CD4-positive, alpha-beta memory T cell (primary cell): Measurements from ENCODE around the gene SGK1. TPM values are rescaled to one million over a fixed set of nuclear protein-coding genes. Genes with fewer than 3 reads are reported as not detected.
"Not testable (repeated sequence)": the region's sequence is repeated elsewhere in the genome, so short reads cannot be mapped to it uniquely, and the experiment has no call there.

ENCODE experiments used
- CTCF ChIA-PET: fragments of 350-600 bp; sonication (Branson Sonifier 250); formaldehyde crosslinking; loops from one replicate; lab custom pipeline; 2021; ENCODE audit warnings: inconsistent platforms; ENCODE audit not compliant: partially characterized antibody; lab: Charles Lee
- POLR2A ChIA-PET: fragments of 350-600 bp; sonication (Branson Sonifier 250); formaldehyde crosslinking; loops from one replicate; lab custom pipeline; 2021; ENCODE audit not compliant: partially characterized antibody; lab: Charles Lee
- DNase-seq, 5 donors: peaks; one replicate each; pipeline versions ENCODE4 v3.0.0 to v3.0.0-alpha.2; 2020 to 2022; ENCODE audit warnings: mixed read lengths in 1 of 5
- H3K27ac ChIP-seq: one replicate; pipeline ENCODE4 v1.7.0; 2013; ENCODE audit warnings: low read depth, low read length
- H3K27me3 ChIP-seq: 2 replicates; pipeline ENCODE4 v1.7.0; 2013; ENCODE audit warnings: mild to moderate bottlenecking, low read length, moderate library complexity; ENCODE audit not compliant: insufficient read depth
- H3K36me3 ChIP-seq: 2 replicates; pipeline ENCODE4 v1.7.0; 2013; ENCODE audit warnings: mild to moderate bottlenecking, low read length, moderate library complexity; ENCODE audit not compliant: insufficient read depth
- H3K4me1 ChIP-seq: 2 replicates; pipeline ENCODE4 v1.7.0; 2013; ENCODE audit warnings: mild to moderate bottlenecking, low read length, moderate library complexity; ENCODE audit not compliant: insufficient read depth
- H3K4me3 ChIP-seq, 2 donors: one replicate each; pipeline ENCODE4 v1.7.0; 2013; ENCODE audit warnings: low read length in 2 of 2, mild to moderate bottlenecking in 1 of 2
- H3K9me3 ChIP-seq, 2 donors: one replicate each; pipeline ENCODE4 v1.7.0; 2013; ENCODE audit warnings: low read length in 2 of 2, control low read depth in 1 of 2; ENCODE audit not compliant: control insufficient read depth in 1 of 2
- H3K27ac Mint-ChIP-seq, 7 donors: one replicate each; pipeline ENCODE4 v1.8.0; 2020 to 2021; ENCODE audit warnings: mixed read lengths in 7 of 7, mild to moderate bottlenecking in 6 of 7, inconsistent platforms in 3 of 7, moderate library complexity in 3 of 7
- H3K27me3 Mint-ChIP-seq, 2 donors: one replicate each; pipeline ENCODE4 v1.8.0; 2020 to 2021; ENCODE audit warnings: mixed read lengths in 2 of 2
- H3K36me3 Mint-ChIP-seq, 2 donors: one replicate each; pipeline ENCODE4 v1.8.0; 2020 to 2021; ENCODE audit warnings: mixed read lengths in 2 of 2, inconsistent platforms in 1 of 2, mild to moderate bottlenecking in 1 of 2
- H3K4me1 Mint-ChIP-seq, 4 donors: one replicate each; pipeline ENCODE4 v1.8.0; 2020 to 2021; ENCODE audit warnings: mixed read lengths in 4 of 4, mild to moderate bottlenecking in 1 of 4
- H3K4me3 Mint-ChIP-seq, 8 donors: one replicate each; pipeline ENCODE4 v1.8.0; 2020 to 2021; ENCODE audit warnings: mixed read lengths in 8 of 8, mild to moderate bottlenecking in 7 of 8, moderate library complexity in 6 of 8, inconsistent platforms in 3 of 8
- H3K9me3 Mint-ChIP-seq, 8 donors: one replicate each; pipeline ENCODE4 v1.8.0; 2020 to 2021; ENCODE audit warnings: mixed read lengths in 8 of 8, mild to moderate bottlenecking in 5 of 8, inconsistent platforms in 3 of 8, moderate library complexity in 1 of 8
- intact Hi-C: fragments of 100-400 bp; cut with micrococcal nuclease; formaldehyde crosslinking; loops from one replicate; pipeline ENCODE4 v1.15.1; 2023
- polyA plus RNA-seq, 2 donors: library from polyadenylated mRNA; unstranded; fragments of 300-500 nt; fragmentation: Illumina TruSeq; gene quantifications; one replicate each; pipeline ENCODE4 v1.2.3, GENCODE V29; 2021
- total RNA-seq, 2 experiments: library from RNA; stranded (reverse); gene quantifications; one replicate each; pipeline ENCODE4 v1.2.3, GENCODE V29; 2021

The SGK1 gene
- total and polyA plus RNA-seq, 4 experiments from 2014 or later = 5.8 to 46.9 (median 15.1) TPM

GRCh38 chr6:134276891-134277377 lies 41.0 kb downstream of the SGK1 start:
- H3K27me3 Mint-ChIP-seq, H3K9me3 ChIP-seq, H3K36me3 ChIP-seq, H3K27me3 ChIP-seq, H3K27ac ChIP-seq, H3K36me3 Mint-ChIP-seq, H3K4me3 ChIP-seq, H3K9me3 Mint-ChIP-seq: not testable (repeated sequence)
- ChIA-PET CTCF (interaction anchor here (1.3 to 2.3 kb wide), 4 partner anchors 9 to 226 kb away, joined by 3 to 6 read pairs (median 4); no protein-coding TSS in a partner anchor), POLR2A (interaction anchor here (0.8 to 1.1 kb wide), 3 partner anchors 24 to 778 kb away, joined by 3 to 4 read pairs (median 3); partner anchors contain the start of gene HBS1L)
- intact Hi-C loops = loop anchor here (10.0 kb wide), 1 partner anchor 158 kb away; no protein-coding TSS in a partner anchor
- Mint-ChIP-seq H3K4me3 (peak overlapping the region in 7 of 8 donors; percentile 39 to 84 (median 66)), H3K4me1 (peaks cover 25 to 43% (median 35%) of the 10 kb centered on the region in 4 donors), H3K27ac (peak overlapping the region; percentile 48 to 93 (median 82))
- peaks cover 34% of the 10 kb centered on the region for H3K4me1 ChIP-seq
- peak; percentile 22 to 44 (median 32) for DNase-seq

- intact Hi-C loops = loop anchor here (10.0 kb wide), 1 partner anchor 162 kb away; no protein-coding TSS in a partner anchor
- Histone ChIP-seq H3K27me3 (no peaks in the 10 kb centered on the region), H3K36me3 (no peaks in the 10 kb centered on the region), H3K4me1 (peaks cover 33% of the 10 kb centered on the region), H3K9me3 (no peaks in the 10 kb centered on the region), H3K4me3 (no peak overlapping the region), H3K27ac (no peak overlapping the region)
- Mint-ChIP-seq H3K4me1 (peaks cover 25 to 41% (median 35%) of the 10 kb centered on the region in 4 donors), H3K27me3 (no peaks in the 10 kb centered on the region), H3K9me3 (peaks cover 0 to 2% (median 0%) of the 10 kb centered on the region in 8 donors), H3K27ac (peak overlapping the region in 6 of 7 donors; percentile 19 to 86 (median 72)), H3K4me3 (peak overlapping the region; percentile 38 to 76 (median 64)), H3K36me3 (no peaks in the 10 kb centered on the region)
- DNase-seq = peak in 1 of 5 donors; percentile 14
- ChIA-PET POLR2A (no interaction called here), CTCF (no interaction called here)
These were observed 45.5 kb downstream of the SGK1 start for GRCh38 chr6:134272374-134272773.

GRCh38 chr6:134267917-134268361 lies 50.0 kb downstream of the SGK1 start:
- Mint-ChIP-seq H3K27me3 (no peaks in the 10 kb centered on the region), H3K4me1 (peaks cover 11 to 14% (median 13%) of the 10 kb centered on the region in 4 donors), H3K4me3 (no peak overlapping the region), H3K36me3 (no peaks in the 10 kb centered on the region), H3K9me3 (no peaks in the 10 kb centered on the region), H3K27ac (no peak overlapping the region)
- DNase-seq = no peak
- Histone ChIP-seq H3K4me1 (peaks cover 16% of the 10 kb centered on the region), H3K27me3 (no peaks in the 10 kb centered on the region), H3K9me3 (no peaks in the 10 kb centered on the region), H3K27ac (no peak overlapping the region), H3K4me3 (no peak overlapping the region), H3K36me3 (no peaks in the 10 kb centered on the region)
- ChIA-PET POLR2A (no interaction called here), CTCF (interaction anchor here (2.0 kb wide), 1 partner anchor 9 kb away, joined by 6 read pairs; no protein-coding TSS in a partner anchor)
- intact Hi-C loops = no loop called here

GRCh38 chr6:134266776-134267175 lies 51.1 kb downstream of the SGK1 start:
- peaks cover 4% of the 10 kb centered on the region for H3K4me1 ChIP-seq
- no peaks in the 10 kb centered on the region for H3K27me3 Mint-ChIP-seq
- peaks cover 3 to 5% (median 4%) of the 10 kb centered on the region in 4 donors for H3K4me1 Mint-ChIP-seq
- H3K36me3 ChIP-seq = no peaks in the 10 kb centered on the region
- no peak overlapping the region for H3K4me3 ChIP-seq
- intact Hi-C loops = no loop called here
- CTCF ChIA-PET = interaction anchor here (2.0 kb wide), 1 partner anchor 10 kb away, joined by 6 read pairs; no protein-coding TSS in a partner anchor
- H3K4me3 Mint-ChIP-seq = no peak overlapping the region
- no peak for DNase-seq
- POLR2A ChIA-PET = no interaction called here
- H3K36me3 Mint-ChIP-seq = no peaks in the 10 kb centered on the region
- H3K9me3 Mint-ChIP-seq = no peaks in the 10 kb centered on the region
- no peaks in the 10 kb centered on the region for H3K9me3 ChIP-seq
- no peaks in the 10 kb centered on the region for H3K27me3 ChIP-seq
- H3K27ac Mint-ChIP-seq = no peak overlapping the region
- no peak overlapping the region for H3K27ac ChIP-seq

GRCh38 chr6:134261766-134262165 lies 56.1 kb downstream of the SGK1 start:
- Mint-ChIP-seq H3K4me3 (no peak overlapping the region), H3K36me3 (no peaks in the 10 kb centered on the region), H3K9me3 (no peaks in the 10 kb centered on the region), H3K4me1 (no peaks in the 10 kb centered on the region), H3K27me3 (no peaks in the 10 kb centered on the region), H3K27ac (no peak overlapping the region)
- H3K27ac ChIP-seq = no peak overlapping the region
- no peaks in the 10 kb centered on the region for H3K36me3 ChIP-seq
- no peaks in the 10 kb centered on the region for H3K27me3 ChIP-seq
- no peaks in the 10 kb centered on the region for H3K4me1 ChIP-seq
- no peaks in the 10 kb centered on the region for H3K9me3 ChIP-seq
- ChIA-PET POLR2A (no interaction called here), CTCF (interaction anchor here (0.6 to 1.0 kb wide), 2 partner anchors 18 to 22 kb away, joined by 4 to 6 read pairs; no protein-coding TSS in a partner anchor)
- no peak overlapping the region for H3K4me3 ChIP-seq
- intact Hi-C loops = no loop called here
- DNase-seq = no peak

GRCh38 chr6:134258849-134259306 lies 59.0 kb downstream of the SGK1 start:
- H3K9me3 ChIP-seq = no peaks in the 10 kb centered on the region
- Mint-ChIP-seq H3K4me3 (no peak overlapping the region), H3K4me1 (peaks cover 0 to 3% (median 0%) of the 10 kb centered on the region in 4 donors), H3K9me3 (no peaks in the 10 kb centered on the region), H3K27ac (no peak overlapping the region), H3K27me3 (no peaks in the 10 kb centered on the region), H3K36me3 (no peaks in the 10 kb centered on the region)
- no peak overlapping the region for H3K27ac ChIP-seq
- CTCF ChIA-PET = no interaction called here
- H3K4me3 ChIP-seq = no peak overlapping the region
- no peaks in the 10 kb centered on the region for H3K4me1 ChIP-seq
- H3K27me3 ChIP-seq = no peaks in the 10 kb centered on the region
- DNase-seq = no peak
- intact Hi-C loops = no loop called here
- H3K36me3 ChIP-seq = no peaks in the 10 kb centered on the region
- POLR2A ChIA-PET = interaction anchor here (0.7 kb wide), 1 partner anchor 93 kb away, joined by 3 read pairs; no protein-coding TSS in a partner anchor

GRCh38 chr6:134257516-134257915 lies 60.4 kb downstream of the SGK1 start:
- POLR2A ChIA-PET = no interaction called here
- H3K4me3 ChIP-seq = no peak overlapping the region
- H3K4me1 ChIP-seq = no peaks in the 10 kb centered on the region
- no peak overlapping the region for H3K27ac ChIP-seq
- H3K4me1 Mint-ChIP-seq = peaks cover 0 to 3% (median 0%) of the 10 kb centered on the region in 4 donors
- peak overlapping the region in 1 of 7 donors; percentile 14 for H3K27ac Mint-ChIP-seq
- CTCF ChIA-PET = no interaction called here
- no peak overlapping the region for H3K4me3 Mint-ChIP-seq
- peaks cover 0 to 2% (median 0%) of the 10 kb centered on the region in 8 donors for H3K9me3 Mint-ChIP-seq
- H3K27me3 ChIP-seq = no peaks in the 10 kb centered on the region
- no peak for DNase-seq
- H3K36me3 ChIP-seq = no peaks in the 10 kb centered on the region
- no peaks in the 10 kb centered on the region for H3K9me3 ChIP-seq
- H3K36me3 Mint-ChIP-seq = no peaks in the 10 kb centered on the region
- H3K27me3 Mint-ChIP-seq = no peaks in the 10 kb centered on the region
- intact Hi-C loops = no loop called here
